ENCODE results near the gene IL1R2. TPM values are rescaled to one million over a fixed set of nuclear protein-coding genes. Genes with fewer than 3 reads are reported as not detected.
A peak's percentile ranks its signal among the peaks of the same experiment; 100 is the strongest.

IL1R2 gene
- polyA plus RNA-seq, 1 experiment, result not detected

GRCh38 chr2:102018823-102019445 is 27.2 kb downstream of the IL1R2 start:
- no peak for DNase-seq (ENCODE audit: low read depth)
- no peak for TF ChIP-seq CTCF (IDR thresholded peaks at IDR 0.05; ENCODE audit: insufficient read depth, low read depth, low read length)
- CTCF ChIA-PET, result interaction anchor here (1.0 to 3.9 kb wide), 5 partner anchors 31 to 221 kb away, joined by 4 to 69 read pairs (median 7); no protein-coding TSS in a partner anchor
- Histone ChIP-seq H3K36me3 (ENCODE audit: control insufficient read depth, insufficient read depth, low read length) (no peaks in the 10 kb centered on the region), H3K27me3 (ENCODE audit: control insufficient read depth, insufficient read depth, low read length) (no peaks in the 10 kb centered on the region), H3K4me3 (ENCODE audit: low read depth, low read length) (no peak overlapping the region)
- POLR2A ChIA-PET, result no interaction called here

GRCh38 chr2:102020596-102021170 is 28.9 kb downstream of the IL1R2 start:
- DNase-seq (ENCODE audit: low read depth), result no peak
- ChIA-PET CTCF (interaction anchor here (0.6 to 3.9 kb wide), 58 partner anchors 9 to 679 kb away, joined by 3 to 69 read pairs (median 4); partner anchors contain the start of genes IL18R1 and IL1R1), POLR2A (no interaction called here)
- Histone ChIP-seq H3K4me3 (ENCODE audit: low read depth, low read length) (no peak overlapping the region), H3K36me3 (ENCODE audit: control insufficient read depth, insufficient read depth, low read length) (no peaks in the 10 kb centered on the region), H3K27me3 (ENCODE audit: control insufficient read depth, insufficient read depth, low read length) (no peaks in the 10 kb centered on the region)
- peak; percentile 99 for TF ChIP-seq CTCF (IDR thresholded peaks at IDR 0.05; ENCODE audit: insufficient read depth, low read depth, low read length)

GRCh38 chr2:102021779-102022178 is 30.0 kb downstream of the IL1R2 start:
- Histone ChIP-seq H3K27me3 (ENCODE audit: control insufficient read depth, insufficient read depth, low read length) (no peaks in the 10 kb centered on the region), H3K36me3 (ENCODE audit: control insufficient read depth, insufficient read depth, low read length) (no peaks in the 10 kb centered on the region), H3K4me3 (ENCODE audit: low read depth, low read length) (no peak overlapping the region)
- POLR2A ChIA-PET, result no interaction called here
- DNase-seq (ENCODE audit: low read depth), result no peak
- no peak for TF ChIP-seq CTCF (IDR thresholded peaks at IDR 0.05; ENCODE audit: insufficient read depth, low read depth, low read length)
- CTCF ChIA-PET, result interaction anchor here (2.0 to 3.9 kb wide), 3 partner anchors 138 to 218 kb away, joined by 6 to 69 read pairs (median 38); no protein-coding TSS in a partner anchor

- H3K36me3 ChIP-seq (ENCODE audit: control insufficient read depth, insufficient read depth, low read length), result no peaks in the 10 kb centered on the region
- POLR2A ChIA-PET, result no interaction called here
- CTCF ChIA-PET, result interaction anchor here (1.2 to 3.9 kb wide), 2 partner anchors 143 to 217 kb away, joined by 3 to 69 read pairs; no protein-coding TSS in a partner anchor
- no peak overlapping the region for H3K4me3 ChIP-seq (ENCODE audit: low read depth, low read length)
- H3K27me3 ChIP-seq (ENCODE audit: control insufficient read depth, insufficient read depth, low read length), result no peaks in the 10 kb centered on the region
- DNase-seq (ENCODE audit: low read depth), result no peak
- TF ChIP-seq CTCF (IDR thresholded peaks at IDR 0.05; ENCODE audit: insufficient read depth, low read depth, low read length), result no peak
Observed at GRCh38 chr2:102022884-102023539, 31.3 kb downstream of the IL1R2 start.

GRCh38 chr2:102024410-102024809 is 32.6 kb downstream of the IL1R2 start:
- Histone ChIP-seq H3K27me3 (ENCODE audit: control insufficient read depth, insufficient read depth, low read length) (no peaks in the 10 kb centered on the region), H3K36me3 (ENCODE audit: control insufficient read depth, insufficient read depth, low read length) (no peaks in the 10 kb centered on the region), H3K4me3 (ENCODE audit: low read depth, low read length) (no peak overlapping the region)
- no peak for TF ChIP-seq CTCF (IDR thresholded peaks at IDR 0.05; ENCODE audit: insufficient read depth, low read depth, low read length)
- ChIA-PET CTCF (interaction anchor here (0.9 to 2.3 kb wide), 5 partner anchors 10 to 216 kb away, joined by 3 to 8 read pairs (median 5); no protein-coding TSS in a partner anchor), POLR2A (interaction anchor here (0.6 kb wide), 1 partner anchor 40 kb away, joined by 3 read pairs; no protein-coding TSS in a partner anchor)
- DNase-seq (ENCODE audit: low read depth), result no peak
